GM18511 (cell line): Measurements from ENCODE around the gene FANCM.
"Not testable (repeated sequence)": the region's sequence is repeated elsewhere in the genome, so short reads cannot be mapped to it uniquely, and the experiment has no call there.

Experiments
- ATAC-seq: cut with Tn5 transposase; IDR thresholded peaks from one replicate; pipeline ENCODE4 v1.9.1; 2021; ENCODE audit warnings: mild to moderate bottlenecking, moderate library complexity; ENCODE audit not compliant: unreplicated experiment

Gene FANCM

DNA sequence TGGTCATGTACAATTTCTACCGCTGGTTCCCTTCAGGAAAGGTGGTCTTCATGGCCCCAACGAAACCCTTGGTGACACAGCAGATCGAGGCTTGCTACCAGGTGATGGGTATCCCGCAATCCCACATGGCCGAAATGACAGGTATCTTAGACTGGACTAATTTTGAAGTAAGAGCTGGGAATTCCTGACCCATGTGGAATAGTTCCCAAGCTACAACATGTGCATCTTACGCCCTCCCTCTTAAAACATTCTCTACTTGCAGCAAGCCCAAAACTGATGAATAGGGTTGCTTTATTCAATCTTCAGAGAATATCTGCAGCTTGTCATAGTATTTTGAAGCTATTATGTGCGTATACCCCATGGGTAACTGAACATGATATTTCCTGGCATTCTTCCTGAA lies 669 bp downstream of the FANCM start:
- no peak for ATAC-seq

DNA sequence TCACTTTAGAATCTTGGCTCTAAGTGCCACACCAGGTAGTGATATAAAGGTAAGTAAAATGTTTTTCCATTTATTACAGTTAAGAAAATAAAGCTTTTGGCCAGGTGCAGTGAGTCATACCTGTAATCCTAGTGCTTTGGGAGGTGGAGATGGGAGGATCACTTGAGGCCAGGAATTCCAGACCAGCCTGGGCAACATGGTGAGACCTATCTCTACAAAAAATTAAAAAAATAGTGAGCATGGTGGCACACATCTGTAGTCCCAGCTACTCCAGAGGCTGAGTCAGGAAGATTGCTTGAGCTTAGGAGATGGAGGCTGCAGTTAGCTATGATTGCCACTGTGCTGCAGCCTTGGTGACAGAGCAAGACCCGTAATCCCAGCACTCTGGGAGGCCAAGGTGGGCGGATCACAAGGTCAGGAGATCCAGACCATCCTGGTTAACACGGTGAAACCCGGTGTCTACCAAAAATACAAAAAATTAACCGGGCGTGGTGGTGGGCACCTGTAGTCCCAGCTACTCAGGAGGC lies 5.0 kb downstream of the FANCM start:
- ATAC-seq: no peak

DNA sequence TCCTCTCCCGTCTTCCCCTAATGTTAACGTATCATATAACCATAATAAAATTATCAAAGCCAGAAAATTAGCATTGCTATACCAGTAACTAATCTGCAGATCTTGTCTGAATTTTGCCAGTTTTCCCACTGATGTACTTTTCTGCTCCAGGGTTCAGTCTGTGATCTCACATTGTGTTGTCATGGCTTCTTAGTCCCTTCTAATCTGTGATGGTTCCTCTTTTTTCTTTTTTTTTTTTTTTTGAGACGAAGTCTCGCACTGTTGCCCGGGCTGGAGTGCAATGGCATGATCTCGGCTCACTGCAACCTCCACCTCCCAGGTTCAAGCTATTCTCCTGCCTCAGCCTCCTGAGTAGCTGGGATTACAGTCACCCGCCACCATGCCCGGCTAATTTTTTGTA lies 6.4 kb downstream of the FANCM start:
- ATAC-seq: not testable (repeated sequence)

DNA sequence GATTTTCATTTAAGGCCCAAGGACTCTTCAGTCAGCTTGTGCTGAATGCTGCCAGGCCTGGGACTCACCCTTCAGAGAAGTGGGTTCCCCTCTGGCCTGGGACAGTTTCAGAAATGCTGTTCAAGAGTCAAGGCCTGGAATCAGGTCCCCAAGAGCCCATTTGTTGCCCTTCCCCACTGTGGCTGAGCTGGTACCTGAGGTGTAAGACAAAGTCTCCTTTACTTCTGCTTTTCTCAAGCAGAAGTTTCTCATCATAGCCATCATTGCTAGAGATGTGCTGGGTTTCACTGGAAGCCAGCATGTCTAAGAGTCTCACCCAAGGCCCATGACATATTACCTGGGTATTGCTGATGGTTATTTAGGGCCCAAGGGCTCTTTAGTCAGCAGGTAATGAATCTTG lies 8.9 kb downstream of the FANCM start:
- ATAC-seq: peak; percentile 79

DNA sequence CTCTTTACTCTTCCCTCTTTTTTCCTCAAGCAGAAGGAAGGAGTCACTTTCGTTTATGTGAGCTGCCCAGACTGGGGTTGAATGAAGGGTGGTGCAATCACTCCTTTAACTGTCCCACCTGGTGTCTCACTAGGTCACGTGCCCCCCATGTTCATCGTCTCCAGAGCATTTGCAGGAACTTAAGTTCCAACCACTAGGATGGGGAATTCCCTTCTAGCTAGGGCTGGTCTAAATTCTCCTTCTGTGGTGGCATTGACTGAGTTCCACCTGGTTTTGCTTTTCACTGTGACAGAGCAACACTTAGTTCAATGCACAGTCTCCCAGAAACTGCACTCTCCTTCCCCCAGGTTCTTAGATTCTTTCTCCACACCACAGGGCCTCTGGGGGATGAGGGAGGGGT lies 9.5 kb downstream of the FANCM start:
- peak; percentile 65 for ATAC-seq

DNA sequence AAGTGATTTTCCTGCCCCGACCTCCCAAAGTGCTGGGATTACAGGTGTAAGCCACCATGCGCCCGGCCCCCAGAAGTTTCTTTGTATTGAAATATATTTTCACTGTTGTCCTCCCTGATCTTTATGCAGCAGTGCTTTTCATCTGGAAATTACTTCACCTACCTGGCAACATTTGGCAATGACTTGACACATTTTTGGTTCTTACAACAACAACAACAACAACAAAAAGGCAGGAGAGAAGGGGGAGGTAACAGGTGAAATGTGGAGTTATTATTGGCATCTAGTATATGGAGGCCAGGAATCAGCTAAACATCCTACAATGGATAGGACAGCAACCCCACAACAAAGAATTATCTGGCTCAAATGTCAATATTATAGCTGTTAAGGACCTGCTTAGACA lies 13.9 kb downstream of the FANCM start:
- no peak for ATAC-seq

DNA sequence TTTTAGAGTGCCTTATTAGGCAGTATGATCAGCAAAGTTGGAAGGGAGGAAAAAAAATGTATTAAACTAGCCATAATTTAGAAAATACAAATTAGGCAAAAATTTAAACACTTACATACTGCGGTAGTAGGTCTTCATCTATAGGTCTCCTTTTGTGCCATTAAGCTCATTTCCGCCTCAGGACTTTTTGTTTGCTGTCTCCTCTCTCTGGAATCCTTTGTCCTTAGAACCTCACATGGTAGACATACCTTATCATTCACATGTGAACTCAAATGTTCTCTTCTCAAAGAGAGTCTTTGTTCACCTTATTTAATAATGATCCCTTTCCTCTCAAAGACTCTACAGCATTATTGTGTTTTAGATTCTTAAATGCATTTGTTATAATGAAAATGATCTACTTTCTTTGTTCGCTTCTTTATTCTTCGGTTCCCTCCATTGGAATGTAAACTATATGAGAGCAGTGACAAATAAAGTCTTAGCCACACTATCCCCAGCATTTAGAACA lies 14.7 kb downstream of the FANCM start:
- ATAC-seq: no peak

DNA sequence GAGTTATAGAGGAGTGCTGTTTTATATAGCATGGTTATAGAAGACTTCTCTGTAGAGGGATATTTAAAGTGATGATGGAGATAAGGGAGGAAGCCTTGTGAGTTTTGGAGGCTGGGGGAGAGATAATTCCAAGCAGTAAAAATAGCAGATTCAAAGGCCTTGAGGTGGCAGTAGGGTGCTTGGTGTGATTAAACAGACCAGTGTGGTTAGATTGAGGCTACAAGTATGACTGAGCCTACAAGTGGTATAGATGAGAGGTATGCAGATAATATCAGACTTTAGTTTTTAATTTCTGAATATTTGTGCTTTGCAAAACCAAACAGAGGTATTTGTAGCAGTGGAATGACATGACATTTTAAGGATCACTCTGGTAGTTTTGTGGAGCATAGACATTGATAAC lies 20.3 kb downstream of the FANCM start:
- no peak for ATAC-seq

DNA sequence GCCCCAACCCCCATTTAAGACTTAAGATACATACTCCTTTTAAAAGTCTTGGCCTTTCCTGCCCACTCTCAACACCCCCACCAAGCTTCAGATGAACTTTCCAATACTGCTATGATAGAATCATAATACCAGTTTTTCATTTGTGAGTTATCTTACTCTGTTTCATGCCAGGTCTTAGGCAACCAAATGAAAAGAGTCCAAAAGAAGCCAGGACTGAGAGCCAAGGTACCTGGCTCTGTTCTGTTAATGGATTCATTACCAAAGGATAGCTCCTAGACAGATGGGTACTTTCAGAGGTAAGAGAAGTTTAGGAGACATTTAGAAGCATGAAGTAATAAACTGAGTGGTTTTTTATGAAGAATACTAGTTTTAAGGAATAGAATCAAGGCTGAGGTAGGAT lies 34.2 kb downstream of the FANCM start:
- no peak for ATAC-seq

DNA sequence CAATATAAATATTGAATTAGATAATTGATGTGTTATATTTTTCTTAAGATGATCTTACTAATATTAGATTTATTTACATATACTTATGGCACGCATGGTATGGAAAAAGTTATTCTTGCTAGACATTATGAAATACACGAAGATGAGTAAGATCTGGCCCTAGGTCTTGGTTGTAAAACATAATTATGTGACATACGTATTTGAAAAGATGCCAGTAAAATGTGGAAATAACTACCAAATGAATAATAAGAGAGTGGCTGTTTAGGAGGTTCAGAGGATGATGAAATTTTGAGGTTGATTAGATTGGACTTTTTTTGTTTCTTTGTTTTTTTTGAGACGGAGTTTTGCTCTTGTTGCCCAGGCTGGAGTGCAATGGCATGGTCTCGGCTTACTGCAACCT lies 41.3 kb downstream of the FANCM start:
- no peak for ATAC-seq

DNA sequence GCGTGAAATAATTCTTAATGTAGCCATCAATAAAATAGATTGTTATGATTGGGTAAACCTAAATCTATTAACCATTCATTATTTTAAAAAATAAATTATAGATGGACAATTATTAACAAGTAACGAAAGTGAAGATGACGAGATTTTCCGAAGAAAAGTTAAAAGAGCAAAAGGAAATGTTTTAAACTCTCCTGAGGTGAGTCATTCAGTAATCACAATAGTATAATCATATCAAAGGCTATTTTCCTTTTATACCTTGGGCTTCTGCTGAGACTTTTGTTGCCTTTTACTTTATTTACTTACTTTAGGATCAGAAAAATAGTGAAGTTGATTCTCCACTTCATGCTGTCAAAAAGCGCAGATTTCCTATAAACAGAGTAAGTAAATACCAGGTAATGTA lies 45.6 kb downstream of the FANCM start:
- no peak for ATAC-seq

DNA sequence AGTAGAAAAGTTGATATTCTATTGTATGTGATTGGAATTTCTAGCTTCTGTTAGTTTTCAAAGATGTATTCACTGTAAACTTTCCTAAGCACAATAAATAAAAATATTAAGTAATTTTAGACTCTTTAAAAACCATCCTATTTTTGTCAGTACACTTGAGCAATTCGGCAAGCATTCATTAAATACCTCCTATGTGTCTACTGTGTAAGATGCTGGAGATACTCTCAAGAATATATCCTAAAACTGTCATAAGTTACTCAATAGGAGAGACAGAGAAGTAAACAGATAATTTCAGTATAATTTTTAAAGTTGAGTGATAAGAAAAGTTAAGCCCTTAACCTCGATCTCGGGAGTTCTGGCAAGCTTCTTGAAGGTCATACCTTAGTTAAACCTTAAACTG lies 46.1 kb downstream of the FANCM start:
- ATAC-seq: no peak

DNA sequence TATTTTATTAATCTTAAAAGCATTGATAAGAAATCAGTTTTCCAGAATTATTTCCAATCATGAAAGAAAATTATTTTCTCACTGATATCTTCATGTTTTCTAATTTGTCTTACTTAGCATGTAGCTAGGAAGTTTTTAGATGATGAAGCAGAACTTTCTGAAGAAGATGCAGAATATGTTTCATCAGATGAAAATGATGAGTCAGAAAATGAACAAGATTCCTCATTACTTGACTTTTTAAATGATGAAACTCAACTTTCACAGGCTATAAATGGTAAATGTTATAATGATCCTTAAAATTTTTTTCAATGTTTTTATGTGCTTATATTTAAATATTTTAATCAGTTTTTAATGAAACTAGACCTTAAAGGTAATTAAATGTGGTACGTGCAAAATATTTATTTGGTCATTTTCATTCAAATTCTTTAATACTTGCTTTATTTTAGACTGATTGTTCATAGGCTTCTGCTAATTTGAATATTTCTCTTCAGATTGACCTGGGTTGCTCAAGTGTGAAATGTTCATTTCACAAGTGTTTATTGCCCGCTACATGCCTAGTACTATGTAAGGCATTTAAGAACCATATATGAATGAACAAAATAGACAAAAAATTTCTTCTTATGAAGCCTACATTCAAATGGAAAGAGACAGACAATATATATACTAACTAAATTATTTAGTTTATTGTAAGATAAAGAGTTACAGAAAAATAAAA lies 49.5 kb downstream of the FANCM start:
- ATAC-seq: no peak

DNA sequence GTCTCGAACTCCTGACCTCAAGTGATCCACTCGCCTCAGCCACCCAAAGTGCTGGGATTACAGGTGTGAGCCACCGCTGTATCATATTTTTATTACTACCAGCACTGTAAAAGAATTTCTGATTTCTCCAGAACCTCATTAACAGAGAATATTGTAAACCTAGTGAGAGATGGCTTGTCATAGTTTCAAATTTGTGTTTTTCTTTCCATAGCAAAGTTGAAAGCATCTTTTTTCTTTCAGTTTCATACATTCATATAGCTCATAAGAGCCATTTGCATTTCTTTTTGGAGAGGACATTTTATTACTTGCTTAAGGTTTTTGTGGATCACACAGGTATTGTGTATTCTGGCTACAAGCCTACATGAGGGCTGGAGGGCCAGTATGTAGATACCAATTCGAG lies 59.2 kb downstream of the FANCM start:
- peak; percentile 65 for ATAC-seq

DNA sequence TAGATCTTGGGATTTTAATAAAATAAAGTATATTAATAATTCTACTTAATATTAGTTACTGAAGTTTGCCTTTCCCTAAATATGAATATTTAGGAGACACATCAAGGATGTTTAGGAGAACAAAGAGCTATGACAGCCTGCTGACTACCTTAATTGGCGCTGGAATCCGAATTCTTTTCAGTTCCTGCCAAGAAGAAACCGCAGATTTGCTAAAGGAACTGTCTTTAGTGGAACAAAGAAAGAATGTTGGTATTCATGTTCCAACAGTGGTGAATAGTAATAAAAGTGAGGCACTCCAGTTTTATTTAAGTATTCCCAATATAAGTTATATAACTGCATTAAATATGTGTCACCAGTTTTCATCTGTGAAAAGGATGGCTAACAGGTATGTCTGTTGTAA lies 62.8 kb downstream of the FANCM start:
- ATAC-seq: no peak

DNA sequence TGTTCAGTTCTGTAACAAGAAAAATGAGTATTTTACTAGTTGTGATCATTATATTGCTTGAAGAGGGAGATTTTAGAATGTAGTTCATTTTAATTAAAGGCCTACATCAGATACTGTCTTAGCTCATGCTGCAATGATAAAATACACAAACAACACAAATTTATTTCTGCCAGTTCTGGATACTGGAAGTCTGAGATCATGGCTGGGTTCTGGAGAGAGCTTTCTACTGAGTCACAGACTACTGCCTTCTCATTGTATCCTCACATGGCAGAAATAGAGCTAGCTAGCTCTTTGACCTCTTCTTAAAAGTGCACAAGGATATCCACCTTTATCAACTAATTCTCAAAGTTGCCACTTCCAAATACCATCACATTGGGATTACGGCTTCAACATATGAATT lies 63.5 kb downstream of the FANCM start:
- no peak for ATAC-seq

DNA sequence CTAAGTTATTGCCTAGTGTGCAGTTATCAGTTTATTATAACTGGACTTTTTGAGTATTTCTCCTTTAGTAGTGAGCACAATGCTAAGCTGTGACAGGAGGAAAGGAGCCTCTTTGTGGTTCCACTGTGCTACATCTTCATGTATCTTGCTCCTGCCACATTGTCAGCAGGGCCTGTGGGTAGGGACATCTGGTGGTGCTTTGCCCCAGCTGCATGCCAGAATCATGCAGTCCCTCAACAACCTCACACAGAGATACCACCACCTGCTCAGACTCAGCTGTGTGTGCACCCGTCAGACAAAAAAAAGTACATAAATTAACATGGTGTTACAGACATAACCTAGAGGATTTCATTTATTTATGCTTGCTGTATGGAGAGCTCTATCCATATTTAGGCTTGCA lies 66.2 kb downstream of the FANCM start:
- ATAC-seq: peak; percentile 76

DNA sequence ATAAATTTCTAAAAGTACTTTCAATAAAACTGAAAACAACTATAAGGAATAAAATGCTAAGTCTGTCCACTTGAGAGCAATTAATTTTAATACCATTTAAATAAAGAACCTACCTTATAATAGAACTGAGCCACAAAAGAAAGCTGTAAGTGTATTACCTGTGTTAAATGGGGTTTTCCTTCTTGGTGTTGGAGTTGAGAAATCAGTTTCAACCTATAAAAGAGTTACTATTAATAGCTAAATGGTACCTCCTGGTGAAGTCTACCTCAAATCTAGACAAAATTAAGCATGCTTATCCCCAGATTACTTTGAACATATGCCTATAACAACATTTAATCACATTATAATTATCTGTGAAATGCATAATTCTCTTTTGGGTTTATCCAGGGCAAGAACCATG lies 68.5 kb downstream of the FANCM start:
- ATAC-seq: no peak

DNA sequence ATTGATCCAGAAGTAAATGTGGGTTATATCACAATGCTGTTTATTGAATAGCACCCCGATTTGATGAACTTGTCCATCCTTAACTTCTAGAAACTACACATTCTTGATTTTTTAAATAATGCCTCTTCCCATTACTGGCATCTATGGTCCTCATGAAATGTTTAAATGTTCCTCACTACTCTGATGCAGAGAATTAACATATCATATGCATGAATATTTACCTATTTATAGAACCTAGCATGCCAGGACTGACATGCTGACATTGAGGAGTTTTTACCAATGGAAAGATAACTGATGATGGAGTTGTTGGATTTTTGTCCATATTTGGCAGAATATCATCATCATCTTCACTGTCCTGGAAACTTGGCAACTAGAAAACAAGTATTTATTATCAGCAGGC lies 74.4 kb downstream of the FANCM start:
- ATAC-seq: no peak

DNA sequence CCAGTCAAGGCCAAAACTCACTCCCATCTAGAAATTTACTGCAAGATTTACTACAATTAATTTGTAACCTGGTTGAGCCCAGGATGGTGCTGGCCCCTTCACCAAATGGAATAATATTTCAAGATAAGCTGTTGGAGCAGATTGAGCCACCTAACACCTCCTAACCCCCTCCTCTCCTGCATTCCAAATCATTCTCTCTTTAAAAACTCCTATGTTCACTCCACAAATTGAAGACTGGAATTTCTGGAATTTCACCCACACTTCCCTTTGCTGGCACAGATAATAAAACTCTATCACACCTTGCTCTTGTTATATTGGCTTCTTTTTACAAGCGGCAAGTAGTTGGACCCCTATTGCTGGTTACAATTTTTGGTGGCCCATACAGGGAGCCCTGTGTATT lies 75.6 kb downstream of the FANCM start:
- no peak for ATAC-seq

DNA sequence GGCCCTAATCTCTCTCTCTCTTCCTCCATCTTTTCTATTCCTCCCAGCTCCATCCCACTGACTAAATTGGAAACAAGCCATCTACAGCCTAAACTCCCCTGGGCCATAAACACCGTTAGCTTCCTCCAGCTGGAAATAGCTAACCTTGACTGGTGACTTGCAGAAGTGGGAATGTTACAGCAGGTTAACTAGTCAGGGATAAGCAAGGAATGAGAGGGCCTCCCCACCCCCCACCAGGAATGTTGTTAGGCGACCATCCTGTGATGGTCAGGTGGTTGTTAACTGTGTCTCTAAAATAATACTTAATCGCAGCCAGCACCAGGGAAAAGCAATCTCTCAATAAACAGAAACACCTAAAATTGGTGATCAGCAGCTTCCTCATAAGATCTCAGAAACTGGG lies 76.5 kb downstream of the FANCM start:
- ATAC-seq: no peak

DNA sequence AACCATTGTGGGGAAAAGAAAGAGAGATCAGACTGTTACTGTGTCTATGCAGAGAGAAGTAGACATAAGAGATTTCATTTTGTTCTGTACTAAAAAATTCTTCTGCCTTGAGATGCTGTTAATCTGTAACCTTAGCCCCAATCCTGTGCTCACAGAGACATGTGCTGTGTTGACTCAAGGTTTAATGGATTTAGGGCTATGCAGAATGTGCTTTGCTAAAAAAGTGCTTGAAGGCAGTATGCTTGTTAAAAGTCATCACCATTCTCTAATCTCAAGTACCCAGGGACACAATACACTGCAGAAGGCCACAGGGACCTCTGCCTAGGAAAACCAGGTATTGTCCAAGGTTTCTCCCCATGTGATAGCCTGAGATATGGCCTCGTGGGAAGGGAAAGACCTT lies 78.0 kb downstream of the FANCM start:
- ATAC-seq: not testable (repeated sequence)

DNA sequence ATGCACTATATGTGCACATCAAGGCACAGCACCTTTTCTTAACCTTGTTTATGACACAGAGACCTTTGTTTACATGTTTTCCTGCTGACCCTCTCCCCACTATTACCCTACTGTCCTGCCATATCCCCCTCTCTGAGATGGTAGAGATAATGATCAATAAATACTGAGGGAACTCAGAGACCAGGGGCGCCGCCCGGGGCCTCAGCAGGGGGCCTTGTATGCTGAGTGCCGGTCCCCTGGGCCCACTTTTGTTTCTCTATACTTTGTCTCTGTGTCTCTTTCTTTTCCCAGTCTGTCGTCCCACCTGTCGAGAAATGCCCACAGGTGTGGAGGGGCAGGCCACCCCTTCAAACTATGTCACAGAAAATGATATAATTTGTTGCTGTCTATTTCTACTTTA lies 78.6 kb downstream of the FANCM start:
- ATAC-seq: not testable (repeated sequence)
